HepG2 (cell line): Measurements from ENCODE around the gene WTAP. TPM values are rescaled to one million over a fixed set of nuclear protein-coding genes. Genes with fewer than 3 reads are reported as not detected.
A peak's percentile ranks its signal among the peaks of the same experiment; 100 is the strongest.

Source experiments
- EP300 ChIP-seq, 3 experiments: sonication (generic) in 1 of 3; formaldehyde crosslinking in 1 of 3; IDR thresholded peaks; 2 replicates each; pipeline versions ENCODE4 v1.5.1 to v1.6.1; 2011 to 2020; ENCODE audit warnings: low read depth in 2 of 3, low read length in 2 of 3, borderline replicate concordance in 1 of 3, improper control_type of control experiment in 1 of 3, mild to moderate bottlenecking in 1 of 3, missing genetic modification reagents in 1 of 3, moderate library complexity in 1 of 3
- FOSL1 ChIP-seq: sonication (generic); formaldehyde crosslinking; IDR thresholded peaks from 2 replicates; pipeline ENCODE4 v1.9.0; 2021; ENCODE audit warnings: missing genetic modification reagents, borderline replicate concordance
- HDAC6 ChIP-seq: fragments of 200-600 bp; sonication (generic); IDR thresholded peaks from 2 replicates; pipeline ENCODE4 v1.7.0; 2017; ENCODE audit warnings: mild to moderate bottlenecking, antibody characterized with exemption, low read length, low read depth
- RARG ChIP-seq: sonication (generic); formaldehyde crosslinking; IDR thresholded peaks from 2 replicates; pipeline ENCODE4 v1.4.0; 2020; ENCODE audit warnings: low read depth, mild to moderate bottlenecking, missing genetic modification reagents
- SMARCC2 ChIP-seq: fragments of 450-650 bp; IDR thresholded peaks from 2 replicates; pipeline ENCODE4 v1.6.1; 2017; ENCODE audit warnings: antibody characterized with exemption, mild to moderate bottlenecking
- U2AF2 ChIP-seq: fragments of 200-400 bp; formaldehyde crosslinking; IDR thresholded peaks from 2 replicates; pipeline ENCODE4 v1.6.1; 2017; ENCODE audit warnings: low read depth, mild to moderate bottlenecking, low read length
- XBP1 ChIP-seq: sonication (generic); formaldehyde crosslinking; IDR thresholded peaks from 2 replicates; pipeline ENCODE4 v1.5.0; 2020; ENCODE audit warnings: missing genetic modification reagents
- ZBTB3 ChIP-seq: sonication (generic); formaldehyde crosslinking; IDR thresholded peaks from 2 replicates; pipeline ENCODE4 v1.4.0; 2020; ENCODE audit warnings: low read depth, mild to moderate bottlenecking, moderate library complexity, missing genetic modification reagents, borderline replicate concordance
- ZIK1 ChIP-seq: sonication (generic); formaldehyde crosslinking; IDR thresholded peaks from 2 replicates; pipeline ENCODE4 v1.5.0; 2020; ENCODE audit warnings: mild to moderate bottlenecking, low read depth, missing genetic modification reagents, borderline replicate concordance
- ZNF20 ChIP-seq: sonication (generic); formaldehyde crosslinking; IDR thresholded peaks from 2 replicates; pipeline ENCODE4 v1.4.0; 2020; ENCODE audit warnings: mild to moderate bottlenecking, moderate library complexity, missing genetic modification reagents
- ZNF260 ChIP-seq: sonication (generic); formaldehyde crosslinking; IDR thresholded peaks from 2 replicates; pipeline ENCODE4 v1.4.0; 2020; ENCODE audit warnings: missing genetic modification reagents, low read depth, mild to moderate bottlenecking, borderline replicate concordance
- ZNF276 ChIP-seq: sonication (generic); formaldehyde crosslinking; IDR thresholded peaks from 2 replicates; pipeline ENCODE4 v1.4.0; 2020; ENCODE audit warnings: mild to moderate bottlenecking, low read depth, missing genetic modification reagents
- ZNF607 ChIP-seq: sonication (generic); formaldehyde crosslinking; IDR thresholded peaks from 2 replicates; pipeline ENCODE4 v1.5.1; 2020; ENCODE audit warnings: missing genetic modification reagents, mild to moderate bottlenecking, borderline replicate concordance
- ZNF740 ChIP-seq: sonication (generic); formaldehyde crosslinking; IDR thresholded peaks from 2 replicates; pipeline ENCODE4 v1.4.0; 2020; ENCODE audit warnings: missing genetic modification reagents
- polyA plus RNA-seq, 8 experiments: library from polyadenylated mRNA; depleted of rRNA in 3 of 8; stranded (reverse) in 7 of 8; unstranded in 1 of 8; fragments of >200 nt; fragmentation: Illumina TruSeq in 4 of 8; extraction: Trizol in 4 of 8; gene quantifications; 2 replicates each; pipeline versions ENCODE4 v1.2.1 to v1.2.3, GENCODE V29; 2011 to 2016; ENCODE audit warnings: low read depth in 4 of 8, missing spikeins in 1 of 8, mixed read lengths in 1 of 8; ENCODE audit not compliant: insufficient read depth in 1 of 8
- total RNA-seq, 5 experiments: library from RNA; depleted of rRNA; stranded (reverse); fragments of >200 nt; fragmentation: Illumina TruSeq; extraction: Trizol; gene quantifications; 2 replicates each; pipeline ENCODE4 v1.2.3, GENCODE V29; 2016; ENCODE audit warnings: low read depth in 1 of 5
- TF ChIP-seq, protein P1 (sequence below): sonication (generic); formaldehyde crosslinking; IDR thresholded peaks from 2 replicates; pipeline ENCODE4 v1.4.0; 2020; ENCODE audit warnings: missing genetic modification reagents
- TF ChIP-seq, protein P2 (sequence below): sonication (generic); formaldehyde crosslinking; conservative IDR thresholded peaks from 2 replicates; pipeline ENCODE4 v1.4.0; 2020; ENCODE audit warnings: missing genetic modification reagents

Gene WTAP
- total and polyA plus RNA-seq, 2 of the 13 experiments (the other 11 are each of a cell fraction or from before 2014, with no cell fraction given), result 31.6 to 167 TPM

- TF ChIP-seq ZBTB3 (CRISPR knock-in tag) (peak; percentile 91), XBP1 (CRISPR knock-in tag) (peak; percentile 95), RARG (CRISPR knock-in tag) (no peak; the same call in 1 of the 2 replicates), ZNF740 (CRISPR knock-in tag) (no peak; the same call in 1 of the 2 replicates), ZIK1 (peak; percentile 92), U2AF2 (0 out of 2 replicates have a peak, but pooled peaks have one; percentile 8), HDAC6 (no peak), ZNF607 (CRISPR knock-in tag) (peak; percentile 93), ZNF260 (CRISPR knock-in tag) (0 out of 2 replicates have a peak, but pooled peaks have one; percentile 73), ZNF276 (CRISPR knock-in tag) (peak; percentile 91; the same call in 1 of the 2 replicates), EP300 (IDR thresholded peaks at IDR 0.05; ENCODE audit: low read depth in 2 of 2, low read length in 2 of 2) (peak; percentile 5 to 64; a peak in 2 of 4 replicates), EP300 (CRISPR knock-in tag; IDR thresholded peaks at IDR 0.05; ENCODE audit: borderline replicate concordance) (peak; percentile 78), ZNF20 (CRISPR knock-in tag) (peak; percentile 88; the same call in 1 of the 2 replicates), SMARCC2 (no peak), FOSL1 (peak; percentile 76; the same call in 1 of the 2 replicates)
- TF ChIP-seq, protein P1, sequence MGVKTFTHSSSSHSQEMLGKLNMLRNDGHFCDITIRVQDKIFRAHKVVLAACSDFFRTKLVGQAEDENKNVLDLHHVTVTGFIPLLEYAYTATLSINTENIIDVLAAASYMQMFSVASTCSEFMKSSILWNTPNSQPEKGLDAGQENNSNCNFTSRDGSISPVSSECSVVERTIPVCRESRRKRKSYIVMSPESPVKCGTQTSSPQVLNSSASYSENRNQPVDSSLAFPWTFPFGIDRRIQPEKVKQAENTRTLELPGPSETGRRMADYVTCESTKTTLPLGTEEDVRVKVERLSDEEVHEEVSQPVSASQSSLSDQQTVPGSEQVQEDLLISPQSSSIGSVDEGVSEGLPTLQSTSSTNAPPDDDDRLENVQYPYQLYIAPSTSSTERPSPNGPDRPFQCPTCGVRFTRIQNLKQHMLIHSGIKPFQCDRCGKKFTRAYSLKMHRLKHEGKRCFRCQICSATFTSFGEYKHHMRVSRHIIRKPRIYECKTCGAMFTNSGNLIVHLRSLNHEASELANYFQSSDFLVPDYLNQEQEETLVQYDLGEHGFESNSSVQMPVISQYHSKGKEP (CRISPR knock-in tag), result no peak
- TF ChIP-seq, protein P2, sequence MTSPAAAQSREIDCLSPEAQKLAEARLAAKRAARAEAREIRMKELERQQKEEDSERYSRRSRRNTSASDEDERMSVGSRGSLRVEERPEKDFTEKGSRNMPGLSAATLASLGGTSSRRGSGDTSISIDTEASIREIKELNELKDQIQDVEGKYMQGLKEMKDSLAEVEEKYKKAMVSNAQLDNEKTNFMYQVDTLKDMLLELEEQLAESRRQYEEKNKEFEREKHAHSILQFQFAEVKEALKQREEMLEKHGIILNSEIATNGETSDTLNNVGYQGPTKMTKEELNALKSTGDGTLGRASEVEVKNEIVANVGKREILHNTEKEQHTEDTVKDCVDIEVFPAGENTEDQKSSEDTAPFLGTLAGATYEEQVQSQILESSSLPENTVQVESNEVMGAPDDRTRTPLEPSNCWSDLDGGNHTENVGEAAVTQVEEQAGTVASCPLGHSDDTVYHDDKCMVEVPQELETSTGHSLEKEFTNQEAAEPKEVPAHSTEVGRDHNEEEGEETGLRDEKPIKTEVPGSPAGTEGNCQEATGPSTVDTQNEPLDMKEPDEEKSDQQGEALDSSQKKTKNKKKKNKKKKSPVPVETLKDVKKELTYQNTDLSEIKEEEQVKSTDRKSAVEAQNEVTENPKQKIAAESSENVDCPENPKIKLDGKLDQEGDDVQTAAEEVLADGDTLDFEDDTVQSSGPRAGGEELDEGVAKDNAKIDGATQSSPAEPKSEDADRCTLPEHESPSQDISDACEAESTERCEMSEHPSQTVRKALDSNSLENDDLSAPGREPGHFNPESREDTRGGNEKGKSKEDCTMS (CRISPR knock-in tag), result no peak; the same call in 1 of the 2 replicates
Observed at GRCh38 chr6:159726918-159727716, at the start of gene WTAP (continued).
